Lung microvascular endothelial cell (primary cell): Measurements from ENCODE around the gene PI4KA. TPM values are rescaled to one million over a fixed set of nuclear protein-coding genes. Genes with fewer than 3 reads are reported as not detected.
A peak's percentile ranks its signal among the peaks of the same experiment; 100 is the strongest.
"Not testable (repeated sequence)": the region's sequence is repeated elsewhere in the genome, so short reads cannot be mapped to it uniquely, and the experiment has no call there.

Source experiments
- DNase-seq, 2 donors: peaks; one replicate each; pipeline versions ENCODE4 v3.0.0 to v3.0.0-alpha.2; 2010; ENCODE audit warnings: low read depth in 2 of 2
- total RNA-seq: library from RNA; depleted of rRNA; stranded (reverse); fragments of >200 nt; gene quantifications from 2 replicates; pipeline ENCODE4 v1.2.1, GENCODE V29; 2014

The PI4KA gene
- total RNA-seq, 1 donor from 2014 or later, result 22.2 TPM

GRCh38 chr22:20751185-20751851 lies 107.3 kb downstream of the PI4KA start:
- DNase-seq, result no peak

- peak; percentile 55 to 91 for DNase-seq
Observed at GRCh38 chr22:20750461-20751184, 108.0 kb downstream of the PI4KA start.

- DNase-seq, result no peak
Observed at GRCh38 chr22:20749453-20749852, 109.2 kb downstream of the PI4KA start.

GRCh38 chr22:20748731-20749428 lies 109.7 kb downstream of the PI4KA start:
- peak in 1 of 2 donors; percentile 14 for DNase-seq

- no peak for DNase-seq
Observed at GRCh38 chr22:20748082-20748481, 110.5 kb downstream of the PI4KA start.

GRCh38 chr22:20747223-20747622 lies 111.4 kb downstream of the PI4KA start:
- DNase-seq, result no peak

- no peak for DNase-seq
Observed at GRCh38 chr22:20746431-20747189, 112.0 kb downstream of the PI4KA start.

GRCh38 chr22:20745119-20745518 lies 113.5 kb downstream of the PI4KA start:
- no peak for DNase-seq

- no peak for DNase-seq
Observed at GRCh38 chr22:20744456-20744855, 114.2 kb downstream of the PI4KA start.

- no peak for DNase-seq
Observed at GRCh38 chr22:20742764-20743163, 115.8 kb downstream of the PI4KA start.

- peak; percentile 35 to 57 for DNase-seq
Observed at GRCh38 chr22:20741634-20742581, 116.7 kb downstream of the PI4KA start.

GRCh38 chr22:20741008-20741633 lies 117.5 kb downstream of the PI4KA start:
- DNase-seq, result no peak

- DNase-seq, result no peak
Observed at GRCh38 chr22:20740222-20740951, 118.2 kb downstream of the PI4KA start.

GRCh38 chr22:20738394-20739089 lies 120.1 kb downstream of the PI4KA start:
- DNase-seq, result no peak

- DNase-seq, result not testable (repeated sequence)
Observed at GRCh38 chr22:20736891-20737290, 121.7 kb downstream of the PI4KA start.

GRCh38 chr22:20735356-20736162 lies 123.1 kb downstream of the PI4KA start:
- DNase-seq, result not testable (repeated sequence)

GRCh38 chr22:20732431-20732830 lies 126.2 kb downstream of the PI4KA start:
- DNase-seq, result not testable (repeated sequence)

GRCh38 chr22:20729194-20729593 lies 129.4 kb downstream of the PI4KA start:
- no peak for DNase-seq
